ENCODE results near the gene FECH. TPM values are rescaled to one million over a fixed set of nuclear protein-coding genes. Genes with fewer than 3 reads are reported as not detected.

The FECH gene
- total RNA-seq, 1 experiment from 2014 or later, result 17.1 TPM

- Histone ChIP-seq H3K27me3 (replicated peaks; ENCODE audit: control insufficient read depth, insufficient read depth, low read length) (no peaks in the 10 kb centered on the region), H3K4me3 (ENCODE audit: low read depth, low read length) (peak overlapping the region; percentile 67), H3K36me3 (ENCODE audit: control insufficient read depth, insufficient read depth, low read length) (no peaks in the 10 kb centered on the region), H3K9me3 (no peaks in the 10 kb centered on the region), H3K4me1 (no peaks in the 10 kb centered on the region)
- DNase-seq, result no peak
- POLR2A ChIA-PET, result no interaction called here
- intact Hi-C loops (cut with micrococcal nuclease; ENCODE audit: unreplicated experiment), result no loop called here
- Mint-ChIP-seq H3K36me3 (ENCODE audit: insufficient read depth, unreplicated experiment) (peaks cover 5% of the 10 kb centered on the region), H3K4me3 (ENCODE audit: unreplicated experiment) (peak overlapping the region; percentile 75), H3K4me1 (ENCODE audit: low read depth, unreplicated experiment) (peaks cover 6% of the 10 kb centered on the region), H3K27ac (ENCODE audit: unreplicated experiment) (peak overlapping the region; percentile 78), H3K9me3 (ENCODE audit: unreplicated experiment) (no peaks in the 10 kb centered on the region), H3K27me3 (ENCODE audit: insufficient read depth, unreplicated experiment) (no peaks in the 10 kb centered on the region)
- no peak for TF ChIP-seq CTCF (IDR thresholded peaks at IDR 0.05; ENCODE audit: insufficient read depth in 1 of 2, low read depth in 1 of 2, low read length in 1 of 2, severe bottlenecking in 1 of 2, unreplicated experiment in 1 of 2)
- no TSS peak for BruUV-seq (replicated peaks)
- CTCF ChIA-PET, result no interaction called here
These were observed 678 bp upstream of the FECH start for GRCh38 chr18:57587098-57587661.

DNA sequence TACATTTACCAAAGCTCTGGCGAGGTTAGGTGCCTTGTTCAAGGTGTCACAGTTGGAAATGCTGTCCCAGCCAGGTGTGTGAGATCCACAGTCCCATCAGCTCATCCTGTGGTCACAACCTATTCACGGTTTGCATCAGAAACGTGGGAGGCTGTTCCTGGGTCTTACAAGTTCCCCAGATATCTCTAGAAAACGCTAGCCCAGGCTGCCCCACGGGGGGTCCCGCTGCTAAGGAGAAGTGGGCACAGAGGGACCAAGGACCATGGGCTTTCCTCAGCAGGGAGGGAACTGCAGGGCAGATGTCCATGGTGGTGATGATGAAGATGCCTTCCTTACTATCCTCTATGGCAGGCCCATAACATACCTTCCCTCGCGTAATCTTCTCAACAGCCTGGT, 649 bp downstream of the FECH start:
- DNase-seq, result no peak
- H3K36me3 Mint-ChIP-seq (ENCODE audit: insufficient read depth, unreplicated experiment), result peaks cover 5% of the 10 kb centered on the region
- TF ChIP-seq CTCF (IDR thresholded peaks at IDR 0.05; ENCODE audit: insufficient read depth in 1 of 2, low read depth in 1 of 2, low read length in 1 of 2, severe bottlenecking in 1 of 2, unreplicated experiment in 1 of 2), result no peak
- Histone ChIP-seq H3K27me3 (replicated peaks; ENCODE audit: control insufficient read depth, insufficient read depth, low read length) (no peaks in the 10 kb centered on the region), H3K9me3 (no peaks in the 10 kb centered on the region), H3K4me3 (ENCODE audit: low read depth, low read length) (peak overlapping the region; percentile 67), H3K36me3 (ENCODE audit: control insufficient read depth, insufficient read depth, low read length) (no peaks in the 10 kb centered on the region), H3K4me1 (no peaks in the 10 kb centered on the region)
- no peaks in the 10 kb centered on the region for H3K9me3 Mint-ChIP-seq (ENCODE audit: unreplicated experiment)
- intact Hi-C loops (cut with micrococcal nuclease; ENCODE audit: unreplicated experiment), result no loop called here
- BruUV-seq (replicated peaks), result no TSS peak
- no peaks in the 10 kb centered on the region for H3K27me3 Mint-ChIP-seq (ENCODE audit: insufficient read depth, unreplicated experiment)
- ChIA-PET CTCF (no interaction called here), POLR2A (no interaction called here)
- H3K27ac Mint-ChIP-seq (ENCODE audit: unreplicated experiment), result peak overlapping the region; percentile 78
- H3K4me1 Mint-ChIP-seq (ENCODE audit: low read depth, unreplicated experiment), result peaks cover 6% of the 10 kb centered on the region
- H3K4me3 Mint-ChIP-seq (ENCODE audit: unreplicated experiment), result peak overlapping the region; percentile 75

- peak overlapping the region; percentile 67 for H3K4me3 ChIP-seq (ENCODE audit: low read depth, low read length)
- no peaks in the 10 kb centered on the region for H3K27me3 Mint-ChIP-seq (ENCODE audit: insufficient read depth, unreplicated experiment)
- H3K4me1 Mint-ChIP-seq (ENCODE audit: low read depth, unreplicated experiment), result peaks cover 6% of the 10 kb centered on the region
- no peaks in the 10 kb centered on the region for H3K9me3 ChIP-seq
- no TSS peak for BruUV-seq (replicated peaks)
- intact Hi-C loops (cut with micrococcal nuclease; ENCODE audit: unreplicated experiment), result no loop called here
- TF ChIP-seq CTCF (IDR thresholded peaks at IDR 0.05; ENCODE audit: insufficient read depth in 1 of 2, low read depth in 1 of 2, low read length in 1 of 2, severe bottlenecking in 1 of 2, unreplicated experiment in 1 of 2), result no peak
- H3K4me3 Mint-ChIP-seq (ENCODE audit: unreplicated experiment), result peak overlapping the region; percentile 75
- H3K27me3 ChIP-seq (replicated peaks; ENCODE audit: control insufficient read depth, insufficient read depth, low read length), result no peaks in the 10 kb centered on the region
- peaks cover 5% of the 10 kb centered on the region for H3K36me3 Mint-ChIP-seq (ENCODE audit: insufficient read depth, unreplicated experiment)
- H3K4me1 ChIP-seq, result no peaks in the 10 kb centered on the region
- H3K9me3 Mint-ChIP-seq (ENCODE audit: unreplicated experiment), result no peaks in the 10 kb centered on the region
- H3K36me3 ChIP-seq (ENCODE audit: control insufficient read depth, insufficient read depth, low read length), result no peaks in the 10 kb centered on the region
- ChIA-PET CTCF (no interaction called here), POLR2A (no interaction called here)
- H3K27ac Mint-ChIP-seq (ENCODE audit: unreplicated experiment), result no peak overlapping the region
- DNase-seq, result no peak
These were observed 1.1 kb downstream of the FECH start for GRCh38 chr18:57585421-57585820.

Measured in Caco-2 (cell line).